Right ventricle myocardium inferior (tissue), 1 donor: ENCODE results near the gene PGA4. TPM values are rescaled to one million over a fixed set of nuclear protein-coding genes. Genes with fewer than 3 reads are reported as not detected.

Experiments used
- ATAC-seq: fragments of 200-7000 bp; cut with Tn5 transposase; one replicate; pipeline ENCODE4 v1.9.1; 2020; ENCODE audit warnings: mild to moderate bottlenecking, moderate library complexity
- DNase-seq: peaks from one replicate; pipeline ENCODE4 v3.0.0; 2021; ENCODE audit errors: missing footprints
- intact Hi-C: fragments of 100-400 bp; cut with DNase I; formaldehyde crosslinking; loops from one replicate; pipeline ENCODE4 v1.11.0; 2022
- total RNA-seq: library from RNA; stranded (reverse); fragmentation: NEBNext Ultra II Directional; extraction: Animal tissue kit (Norgen Biotek cat#: 25700); gene quantifications from one replicate; pipeline ENCODE4 v1.2.1, GENCODE V29; 2021
- donor health status: DM: no; HTN: yes; CAD: no; lungs with severe emphysema.

PGA4 gene
- total RNA-seq, 1 donor from 2014 or later: not detected

DNA sequence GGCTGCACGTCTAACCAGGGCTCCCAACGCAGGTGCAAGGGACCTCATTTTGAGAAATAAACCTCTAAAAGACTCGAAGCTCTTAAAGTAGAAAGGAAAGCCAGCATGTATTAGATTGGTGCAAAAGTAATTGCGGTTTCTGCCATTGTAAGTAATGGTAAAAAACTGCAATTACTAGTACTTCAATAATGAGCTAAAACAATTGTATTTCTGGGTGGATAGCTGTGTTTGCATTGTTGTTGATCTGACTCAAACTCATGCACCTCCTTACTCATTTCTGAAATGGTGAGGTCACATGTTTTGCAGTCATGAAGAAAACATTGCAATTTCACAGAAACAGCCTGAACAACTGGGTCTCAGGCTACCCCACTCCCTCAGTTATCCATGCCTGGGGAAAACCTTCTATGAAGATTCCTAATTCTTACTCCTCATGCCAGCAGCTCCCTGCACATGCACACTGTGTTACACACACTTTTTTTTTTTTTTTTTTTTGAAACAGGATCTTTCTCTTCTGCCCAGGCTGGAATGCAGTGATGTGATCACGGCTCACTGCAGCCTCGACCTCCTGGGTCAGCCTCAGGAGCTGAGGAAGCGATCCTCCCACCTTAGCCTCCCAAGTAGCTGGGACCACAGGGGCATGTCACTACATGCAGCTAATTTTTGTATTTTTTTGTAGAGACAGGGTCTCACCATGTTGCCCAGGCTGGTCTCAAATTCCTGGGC, 48.4 kb downstream of the PGA4 start:
- no peak for ATAC-seq
- intact Hi-C loops: no loop called here
- no peak for DNase-seq

DNA sequence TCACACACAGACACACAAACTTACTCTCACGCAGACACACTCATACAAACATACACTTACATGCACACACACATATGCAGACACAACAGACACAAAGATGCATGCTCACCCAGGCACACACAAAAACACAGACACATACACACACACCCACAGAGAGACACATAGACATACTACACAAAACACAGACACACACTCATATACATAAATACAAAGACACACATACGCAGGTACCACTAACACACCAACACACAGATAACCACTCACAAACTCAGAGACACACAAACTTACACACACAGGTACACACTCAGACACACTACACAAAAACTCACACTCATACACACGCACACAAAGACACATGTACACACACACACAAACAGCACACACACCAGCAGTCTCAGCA, 50.6 kb downstream of the PGA4 start:
- intact Hi-C loops: no loop called here
- DNase-seq (no peak), ATAC-seq (no peak)

DNA sequence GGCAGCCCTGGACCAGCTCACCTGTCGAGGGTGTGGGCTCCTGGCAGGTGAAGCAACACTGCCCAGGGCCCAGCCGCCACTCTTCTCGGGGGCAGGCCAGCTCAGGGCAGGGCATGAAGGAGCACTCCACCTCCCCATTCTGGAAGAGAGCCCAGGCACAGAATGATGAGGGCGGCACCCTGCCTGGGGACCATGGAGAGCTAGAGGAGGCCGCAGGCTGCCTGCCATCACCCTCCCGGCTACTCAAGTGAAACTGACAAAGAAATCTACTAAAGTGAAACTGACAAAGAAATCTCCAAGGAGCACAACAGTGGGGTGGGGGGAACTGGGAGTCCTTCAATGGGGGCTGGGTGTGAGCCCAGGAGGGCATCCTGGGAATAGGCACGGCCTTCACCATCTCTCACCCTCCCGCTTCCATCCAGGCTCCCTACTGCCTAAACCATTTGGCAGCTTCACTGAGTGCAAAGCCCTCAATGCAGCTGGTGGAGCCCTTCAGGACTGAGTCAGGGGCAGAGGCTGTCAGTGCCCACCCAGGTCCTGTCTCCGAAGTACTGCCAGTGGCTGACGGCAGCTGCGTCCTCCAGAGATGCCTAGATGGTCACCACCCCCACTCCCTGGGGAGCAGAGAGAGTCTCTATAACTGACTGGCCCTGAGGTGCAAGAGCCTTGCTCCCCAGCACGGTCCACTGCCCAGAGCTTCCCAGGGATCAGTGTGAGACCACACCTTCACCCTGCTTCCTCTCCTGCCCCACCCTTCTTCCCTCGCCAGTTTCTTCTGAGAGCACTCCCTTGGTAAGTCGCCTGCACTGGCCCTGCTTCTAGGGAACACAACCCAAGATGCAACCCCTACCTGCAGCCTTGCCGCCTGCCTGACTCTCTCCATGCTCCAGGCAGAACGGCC, 51.3 kb downstream of the PGA4 start:
- ATAC-seq (no peak), DNase-seq (no peak)
- intact Hi-C loops: no loop called here

DNA sequence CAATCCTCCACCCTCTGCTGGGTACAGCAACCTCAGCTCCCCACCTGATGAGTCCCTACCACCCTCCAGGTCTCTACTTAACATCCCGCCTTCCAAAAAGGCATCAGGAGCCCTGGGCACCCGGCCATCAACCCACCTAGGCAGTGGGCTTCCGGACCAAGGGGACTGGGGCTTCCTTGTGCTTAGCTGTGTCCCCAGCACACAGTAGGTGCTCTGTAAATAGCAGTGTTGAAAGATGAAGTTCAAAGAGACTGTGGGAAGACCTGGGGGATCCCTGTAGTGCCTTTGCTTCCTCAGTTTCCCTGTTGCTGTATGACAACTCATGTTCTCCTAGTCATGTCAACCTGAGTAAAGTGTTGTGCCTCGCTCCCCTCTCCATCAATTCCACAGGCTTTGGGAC, 51.9 kb downstream of the PGA4 start:
- DNase-seq: no peak
- ATAC-seq: no peak
- intact Hi-C loops: no loop called here

DNA sequence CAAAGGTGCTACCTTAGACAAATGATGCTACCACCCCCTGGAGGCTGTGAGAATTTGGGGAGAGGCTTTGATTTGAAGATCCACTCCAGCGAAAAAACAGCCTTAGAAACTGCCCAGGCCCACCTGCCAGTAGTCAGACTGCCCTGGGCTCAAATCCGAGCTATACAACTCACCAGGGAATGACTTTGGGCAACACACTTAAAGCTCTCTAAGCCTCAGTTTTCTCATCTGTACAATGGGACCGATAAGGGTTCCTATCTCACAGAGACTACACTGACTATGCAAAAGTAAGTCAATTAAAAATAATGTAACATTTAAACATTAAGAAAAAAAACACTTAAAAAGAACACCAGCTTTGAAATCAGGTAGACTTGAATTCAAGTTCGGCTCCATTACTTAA, 53.0 kb downstream of the PGA4 start:
- no peak for DNase-seq
- ATAC-seq: no peak
- intact Hi-C loops: no loop called here

DNA sequence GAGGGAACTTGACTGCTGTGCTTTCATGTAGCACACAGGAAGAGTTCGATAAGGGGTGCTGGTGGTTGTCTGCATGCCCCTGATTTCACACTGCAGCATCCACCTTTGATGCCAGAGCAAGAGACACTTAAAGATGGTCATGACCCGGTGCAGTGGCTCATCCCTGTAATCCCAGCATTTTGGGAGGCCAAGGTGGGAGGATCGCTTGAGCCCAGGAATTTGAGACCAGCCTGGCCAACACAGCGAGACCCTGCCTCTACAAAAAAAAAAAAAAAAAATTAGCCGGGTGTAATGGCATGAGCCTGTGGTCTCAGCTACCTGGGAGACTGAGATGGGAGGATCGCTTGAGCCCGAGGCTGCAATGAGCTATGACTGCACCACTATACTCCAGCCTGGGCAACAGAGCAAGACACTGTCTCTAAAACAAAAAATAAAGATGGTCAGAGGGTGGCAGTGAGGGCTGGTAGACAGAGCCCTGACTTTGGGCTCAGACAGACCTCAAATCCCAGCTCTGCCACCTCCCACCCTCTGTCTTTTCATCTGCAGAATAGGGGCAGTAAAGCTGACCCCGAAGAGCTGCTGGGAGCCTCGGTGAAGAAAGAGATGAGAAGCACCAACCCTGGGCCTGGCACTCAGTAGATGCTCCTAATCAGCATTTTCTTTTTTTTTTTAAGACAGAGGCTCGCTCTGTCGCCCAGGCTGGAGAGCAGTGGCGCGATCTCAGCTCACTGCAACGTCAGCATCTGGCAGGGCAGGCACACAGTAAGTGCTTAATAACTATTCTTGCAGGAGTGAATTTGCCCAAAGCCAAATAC, 55.2 kb downstream of the PGA4 start:
- ATAC-seq (no peak), DNase-seq (no peak)
- intact Hi-C loops: no loop called here

DNA sequence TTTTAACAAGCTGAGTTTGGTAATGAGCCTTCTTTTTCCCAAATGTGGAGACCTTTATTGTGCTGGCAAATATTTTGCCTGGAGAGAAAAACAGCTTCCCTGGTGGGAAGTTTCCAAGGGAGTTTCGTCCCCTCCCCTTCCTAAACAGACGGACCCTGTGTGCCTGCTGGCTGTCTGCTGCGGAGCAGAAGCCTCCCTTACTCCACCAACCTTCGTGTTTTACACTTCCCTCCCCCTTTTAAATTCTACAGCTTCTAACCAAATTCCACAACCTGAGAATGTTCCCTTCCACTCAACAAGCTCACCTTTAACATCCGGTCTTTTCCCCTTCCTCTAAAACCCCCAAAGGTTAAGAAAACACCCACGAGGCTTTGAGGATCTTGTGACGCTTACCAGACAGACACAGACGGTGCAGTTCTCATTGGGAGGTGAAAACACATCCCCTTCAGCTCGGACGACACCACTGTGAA, 55.9 kb downstream of the PGA4 start:
- no peak for ATAC-seq
- intact Hi-C loops: no loop called here
- DNase-seq: no peak

DNA sequence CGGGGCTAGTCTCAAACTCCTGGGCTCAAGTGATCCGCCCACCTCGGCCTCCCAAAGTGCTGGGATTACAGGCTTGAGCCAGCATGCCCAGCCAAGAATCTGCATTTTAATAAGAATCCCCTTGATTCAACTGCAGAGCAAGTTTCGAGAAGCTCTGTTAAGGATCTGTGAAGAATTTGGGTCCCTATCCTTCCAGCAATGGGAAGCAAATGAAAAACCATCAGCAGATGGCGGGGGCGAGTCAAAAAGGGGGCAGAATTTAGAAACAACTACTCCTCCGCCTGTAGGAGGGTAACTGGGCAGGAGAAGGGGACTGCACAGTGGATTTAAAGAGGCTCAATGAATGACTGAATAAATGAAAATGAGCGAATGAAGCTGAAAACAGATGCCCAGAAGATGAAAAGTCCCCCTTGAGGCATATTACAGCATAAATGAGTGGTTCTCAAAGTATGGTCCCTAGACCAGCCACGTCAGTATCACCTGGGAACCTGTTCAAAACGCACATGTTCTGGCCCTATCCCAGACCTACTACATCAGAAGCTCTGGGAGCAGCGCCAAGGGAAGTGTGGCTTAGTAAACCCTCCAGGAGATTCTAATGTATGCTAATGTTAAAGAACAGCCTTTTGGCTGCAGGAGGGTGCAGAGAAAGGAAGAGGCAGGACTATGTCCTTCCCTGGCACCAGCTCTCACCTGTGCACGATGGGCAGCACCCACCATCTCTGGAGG, 58.0 kb downstream of the PGA4 start:
- intact Hi-C loops: no loop called here
- no peak for ATAC-seq
- no peak for DNase-seq

DNA sequence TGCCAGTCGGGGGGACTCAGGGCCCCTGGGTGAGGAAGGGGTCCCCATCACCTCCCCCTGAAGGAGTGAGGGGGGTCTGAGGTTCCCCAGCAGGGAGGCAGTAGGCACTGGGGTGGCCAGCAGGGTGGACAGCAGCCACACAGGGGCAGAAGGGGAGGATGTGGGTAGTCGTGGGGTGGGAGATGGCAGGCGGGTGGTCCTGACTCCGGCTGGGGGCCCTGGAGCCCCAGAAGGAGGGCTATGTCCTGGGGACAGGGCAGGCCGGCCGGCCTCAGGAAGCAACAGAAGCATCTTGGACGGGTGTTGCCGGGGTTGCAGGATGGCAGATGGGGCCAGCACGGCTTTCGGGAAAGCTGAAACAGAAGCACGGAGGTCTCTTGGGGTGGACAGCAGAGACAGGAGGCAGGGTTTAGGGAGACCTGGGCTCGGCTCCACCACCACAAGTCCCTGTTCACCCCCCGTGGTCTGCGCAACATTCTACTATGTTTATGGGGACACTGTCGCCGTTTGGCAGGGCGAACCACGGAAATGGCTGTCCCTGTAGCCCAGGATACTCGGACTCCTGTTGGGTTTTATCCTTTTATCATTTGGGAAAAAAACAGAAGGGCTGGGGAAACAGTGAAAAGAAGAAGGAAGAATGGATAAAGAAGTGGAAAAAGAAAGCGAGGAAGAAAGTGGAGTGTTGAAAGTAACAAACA, 58.9 kb downstream of the PGA4 start:
- intact Hi-C loops: no loop called here
- DNase-seq (no peak), ATAC-seq (no peak)

Other genes with a start within 250 kb of the PGA4 start
- gene CD5, start 119.9 kb upstream of the PGA4 start, total RNA-seq: not detected
- 16.5 TPM for gene VPS37C, start 60.9 kb upstream of the PGA4 start, total RNA-seq
- 1.2 TPM for gene PGA3, start 18.8 kb upstream of the PGA4 start, total RNA-seq
- gene PGA5, start 18.8 kb downstream of the PGA4 start, total RNA-seq: 0.95 TPM
- gene VWCE, start 73.0 kb downstream of the PGA4 start, total RNA-seq: 1.0 TPM
- gene DDB1, start 110.8 kb downstream of the PGA4 start, total RNA-seq: 113 TPM
- 12.3 TPM for gene TKFC, start 110.9 kb downstream of the PGA4 start, total RNA-seq
- 14.6 TPM for gene CYB561A3, start 139.5 kb downstream of the PGA4 start, total RNA-seq
- gene TMEM138, start 140.0 kb downstream of the PGA4 start, total RNA-seq: 18.0 TPM
- 4.6 TPM for gene TMEM216, start 170.2 kb downstream of the PGA4 start, total RNA-seq
- gene CPSF7, start 207.6 kb downstream of the PGA4 start, total RNA-seq: 36.5 TPM
- 36.8 TPM for gene SDHAF2, start 207.8 kb downstream of the PGA4 start, total RNA-seq